ENCODE measurements around the gene KIF18B. TPM values are rescaled to one million over a fixed set of nuclear protein-coding genes. Genes with fewer than 3 reads are reported as not detected.

KIF18B gene
- total RNA-seq, 3 donors from 2014 or later (not counting 1 experiment from before 2014, with no cell fraction given): 0.53 to 1.3 (median 1.1) TPM

DNA sequence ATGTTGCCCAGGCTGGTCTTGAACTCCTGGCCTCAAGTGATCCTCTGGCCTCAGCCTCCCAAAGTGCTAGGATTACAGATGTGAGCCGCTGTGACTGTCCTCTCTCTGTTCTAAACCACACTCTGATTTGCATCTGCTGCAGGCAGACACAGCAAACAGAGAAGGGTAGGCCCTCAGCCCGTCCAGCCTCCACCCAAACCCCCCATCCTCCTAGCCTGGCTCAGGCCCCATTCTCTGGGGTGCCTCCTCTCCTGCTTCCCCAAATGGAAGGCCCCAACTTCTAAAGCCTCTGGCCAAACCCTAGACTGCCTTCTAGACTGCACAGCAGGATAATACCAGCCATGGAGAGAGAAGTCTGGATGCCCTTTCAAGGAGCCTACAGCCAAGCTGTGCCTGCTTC, 28.2 kb downstream of the KIF18B start:
- H3K4me3 Mint-ChIP-seq: no peak overlapping the region
- Histone ChIP-seq H3K27me3 (ENCODE audit: control insufficient read depth, insufficient read depth, low read length) (peaks cover 5% of the 10 kb centered on the region), H3K27ac (ENCODE audit: low read length) (no peak overlapping the region), H3K4me1 (ENCODE audit: control insufficient read depth, insufficient read depth, low read length) (peaks cover 4% of the 10 kb centered on the region), H3K36me3 (ENCODE audit: control insufficient read depth, insufficient read depth, low read length) (no peaks in the 10 kb centered on the region), H3K9me3 (ENCODE audit: control insufficient read depth, insufficient read depth, low read length) (no peaks in the 10 kb centered on the region), H3K4me3 (ENCODE audit: low read length) (no peak overlapping the region)
- H3K4me1 Mint-ChIP-seq: peaks cover 4 to 5% of the 10 kb centered on the region in 2 donors
- TF ChIP-seq, protein P1, sequence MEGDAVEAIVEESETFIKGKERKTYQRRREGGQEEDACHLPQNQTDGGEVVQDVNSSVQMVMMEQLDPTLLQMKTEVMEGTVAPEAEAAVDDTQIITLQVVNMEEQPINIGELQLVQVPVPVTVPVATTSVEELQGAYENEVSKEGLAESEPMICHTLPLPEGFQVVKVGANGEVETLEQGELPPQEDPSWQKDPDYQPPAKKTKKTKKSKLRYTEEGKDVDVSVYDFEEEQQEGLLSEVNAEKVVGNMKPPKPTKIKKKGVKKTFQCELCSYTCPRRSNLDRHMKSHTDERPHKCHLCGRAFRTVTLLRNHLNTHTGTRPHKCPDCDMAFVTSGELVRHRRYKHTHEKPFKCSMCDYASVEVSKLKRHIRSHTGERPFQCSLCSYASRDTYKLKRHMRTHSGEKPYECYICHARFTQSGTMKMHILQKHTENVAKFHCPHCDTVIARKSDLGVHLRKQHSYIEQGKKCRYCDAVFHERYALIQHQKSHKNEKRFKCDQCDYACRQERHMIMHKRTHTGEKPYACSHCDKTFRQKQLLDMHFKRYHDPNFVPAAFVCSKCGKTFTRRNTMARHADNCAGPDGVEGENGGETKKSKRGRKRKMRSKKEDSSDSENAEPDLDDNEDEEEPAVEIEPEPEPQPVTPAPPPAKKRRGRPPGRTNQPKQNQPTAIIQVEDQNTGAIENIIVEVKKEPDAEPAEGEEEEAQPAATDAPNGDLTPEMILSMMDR (IDR thresholded peaks at IDR 0.05): no peak
- H3K9me3 Mint-ChIP-seq: no peaks in the 10 kb centered on the region
- H3K36me3 Mint-ChIP-seq: no peaks in the 10 kb centered on the region
- no peak overlapping the region for H3K27ac Mint-ChIP-seq
- DNase-seq (no peak), ATAC-seq (no peak)
- 85% methylated on average over 2 of the region's 2 CpGs for WGBS (ENCODE audit: insufficient coverage)
- intact Hi-C loops (cut with micrococcal nuclease): no loop called here
- peaks cover 4 to 21% of the 10 kb centered on the region in 2 donors for H3K27me3 Mint-ChIP-seq (ENCODE audit: low read depth in 2 of 2)

DNA sequence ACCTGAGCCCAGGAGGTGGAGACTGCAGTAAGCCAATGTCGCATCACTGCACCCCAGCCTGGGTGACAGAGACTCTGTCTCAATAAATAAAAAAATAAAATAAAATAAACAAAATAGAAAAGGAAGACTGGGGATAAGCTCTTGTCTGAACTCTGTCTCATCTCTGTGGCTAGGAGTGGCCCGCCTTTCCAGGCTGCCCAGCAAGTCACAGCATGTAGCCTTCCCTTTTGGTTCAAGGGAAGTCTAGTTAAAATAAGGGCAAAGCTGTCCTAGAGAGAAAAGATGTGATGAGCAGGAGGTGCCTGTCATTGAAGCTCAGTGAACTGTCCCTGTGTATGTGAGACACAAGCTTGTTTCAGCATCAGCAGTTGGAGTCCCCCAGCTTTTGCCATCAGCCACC, 29.6 kb downstream of the KIF18B start:
- H3K4me1 Mint-ChIP-seq: peaks cover 4 to 5% of the 10 kb centered on the region in 2 donors
- H3K9me3 Mint-ChIP-seq: no peaks in the 10 kb centered on the region
- H3K9me3 ChIP-seq (ENCODE audit: control insufficient read depth, insufficient read depth, low read length): no peaks in the 10 kb centered on the region
- H3K27me3 ChIP-seq (ENCODE audit: control insufficient read depth, insufficient read depth, low read length): peaks cover 5% of the 10 kb centered on the region
- H3K27me3 Mint-ChIP-seq (ENCODE audit: low read depth in 2 of 2): peaks cover 16 to 28% of the 10 kb centered on the region in 2 donors
- no peak overlapping the region for H3K27ac ChIP-seq (ENCODE audit: low read length)
- no peaks in the 10 kb centered on the region for H3K36me3 Mint-ChIP-seq
- no peak overlapping the region for H3K4me3 ChIP-seq (ENCODE audit: low read length)
- no peak for DNase-seq
- intact Hi-C loops (cut with micrococcal nuclease): no loop called here
- H3K4me1 ChIP-seq (ENCODE audit: control insufficient read depth, insufficient read depth, low read length): peaks cover 4% of the 10 kb centered on the region
- no peak overlapping the region for H3K4me3 Mint-ChIP-seq
- 100% methylated on average over 1 of the region's 2 CpGs for WGBS (ENCODE audit: insufficient coverage)
- H3K27ac Mint-ChIP-seq: no peak overlapping the region
- TF ChIP-seq, protein P1 (IDR thresholded peaks at IDR 0.05): no peak
- ATAC-seq: no peak
- H3K36me3 ChIP-seq (ENCODE audit: control insufficient read depth, insufficient read depth, low read length): no peaks in the 10 kb centered on the region

DNA sequence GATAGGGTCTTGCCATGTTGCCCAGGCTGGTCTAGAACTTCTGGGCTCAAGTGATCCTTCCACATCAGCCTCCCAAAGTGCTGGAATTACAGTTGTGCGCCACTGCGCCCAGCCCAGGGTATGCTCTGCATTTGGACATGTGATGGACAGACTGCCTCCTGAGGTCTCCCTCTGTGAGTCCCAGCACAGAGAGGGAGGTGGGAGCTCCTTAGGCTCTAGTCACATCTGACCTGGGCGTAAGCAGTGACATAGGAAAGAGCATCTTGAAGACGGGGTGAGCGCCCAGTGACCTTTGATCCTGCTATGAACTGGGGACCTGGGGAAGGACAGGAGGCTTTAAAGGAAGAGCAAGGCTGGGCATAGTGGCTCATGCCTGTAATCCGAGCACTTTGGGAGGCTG, 30.1 kb downstream of the KIF18B start:
- H3K36me3 ChIP-seq (ENCODE audit: control insufficient read depth, insufficient read depth, low read length): no peaks in the 10 kb centered on the region
- Mint-ChIP-seq H3K27ac (no peak overlapping the region), H3K27me3 (ENCODE audit: low read depth in 2 of 2) (peaks cover 20 to 31% of the 10 kb centered on the region in 2 donors), H3K4me1 (peaks cover 4 to 5% of the 10 kb centered on the region in 2 donors), H3K36me3 (no peaks in the 10 kb centered on the region), H3K9me3 (no peaks in the 10 kb centered on the region), H3K4me3 (no peak overlapping the region)
- ATAC-seq: no peak
- H3K27ac ChIP-seq (ENCODE audit: low read length): no peak overlapping the region
- no peaks in the 10 kb centered on the region for H3K9me3 ChIP-seq (ENCODE audit: control insufficient read depth, insufficient read depth, low read length)
- intact Hi-C loops (cut with micrococcal nuclease): no loop called here
- H3K4me3 ChIP-seq (ENCODE audit: low read length): no peak overlapping the region
- DNase-seq: no peak
- TF ChIP-seq, protein P1 (IDR thresholded peaks at IDR 0.05): no peak
- H3K27me3 ChIP-seq (ENCODE audit: control insufficient read depth, insufficient read depth, low read length): peaks cover 5% of the 10 kb centered on the region
- H3K4me1 ChIP-seq (ENCODE audit: control insufficient read depth, insufficient read depth, low read length): peaks cover 4% of the 10 kb centered on the region
- WGBS (ENCODE audit: insufficient coverage): 87% methylated on average over 6 of the region's 6 CpGs

DNA sequence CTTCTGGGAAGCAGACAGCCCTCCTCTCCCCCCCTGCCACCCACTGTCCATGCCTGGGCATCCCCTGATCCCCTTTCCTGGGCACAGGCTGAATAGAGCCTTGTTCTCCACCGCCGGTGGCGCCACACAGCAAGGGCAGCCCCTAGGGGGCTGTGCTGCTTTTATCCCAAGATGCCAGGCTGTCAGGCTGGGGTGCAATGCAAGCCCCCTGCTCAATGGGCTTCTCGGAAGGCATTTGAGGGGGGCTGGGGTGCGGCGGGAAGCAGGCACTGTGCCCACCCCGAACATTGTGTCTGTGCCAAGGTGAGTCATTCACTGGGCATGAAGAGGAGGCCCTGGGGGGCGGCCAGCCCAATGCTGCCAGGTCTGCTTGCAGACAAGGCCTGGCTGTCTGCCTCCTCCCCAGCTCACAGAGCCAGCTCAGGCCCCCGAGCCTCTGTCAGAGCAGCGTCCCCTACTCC, 30.8 kb downstream of the KIF18B start:
- H3K36me3 Mint-ChIP-seq: no peaks in the 10 kb centered on the region
- peaks cover 4 to 5% of the 10 kb centered on the region in 2 donors for H3K4me1 Mint-ChIP-seq
- DNase-seq (no peak), ATAC-seq (no peak)
- TF ChIP-seq, protein P1 (IDR thresholded peaks at IDR 0.05): no peak
- no peak overlapping the region for H3K27ac Mint-ChIP-seq
- Histone ChIP-seq H3K27ac (ENCODE audit: low read length) (no peak overlapping the region), H3K27me3 (ENCODE audit: control insufficient read depth, insufficient read depth, low read length) (peaks cover 7% of the 10 kb centered on the region), H3K36me3 (ENCODE audit: control insufficient read depth, insufficient read depth, low read length) (no peaks in the 10 kb centered on the region), H3K9me3 (ENCODE audit: control insufficient read depth, insufficient read depth, low read length) (no peaks in the 10 kb centered on the region), H3K4me3 (ENCODE audit: low read length) (no peak overlapping the region), H3K4me1 (ENCODE audit: control insufficient read depth, insufficient read depth, low read length) (peaks cover 5% of the 10 kb centered on the region)
- H3K4me3 Mint-ChIP-seq: no peak overlapping the region
- intact Hi-C loops (cut with micrococcal nuclease): no loop called here
- WGBS (ENCODE audit: insufficient coverage): 88% methylated on average over 9 of the region's 10 CpGs
- no peaks in the 10 kb centered on the region for H3K9me3 Mint-ChIP-seq
- peaks cover 24 to 33% of the 10 kb centered on the region in 2 donors for H3K27me3 Mint-ChIP-seq (ENCODE audit: low read depth in 2 of 2)

Measured in natural killer cell (primary cell).